ENCODE measurements around the gene THOC1.

Gene THOC1

GRCh38 chr18:261398-262073, 6.3 kb downstream of the THOC1 start:
- TF ChIP-seq CTCF (IDR thresholded peaks at IDR 0.05; ENCODE audit: low read depth, low read length) = no peak
- H3K4me3 ChIP-seq (replicated peaks in 1 of 2; ENCODE audit: low read depth in 2 of 2, low read length in 2 of 2) = no peak overlapping the region
- peak in 1 of 2 donors; percentile 6 for DNase-seq (ENCODE audit: low read depth in 2 of 2)

- DNase-seq (ENCODE audit: low read depth in 2 of 2) = no peak
- no peak overlapping the region for H3K4me3 ChIP-seq (replicated peaks in 1 of 2; ENCODE audit: low read depth in 2 of 2, low read length in 2 of 2)
- TF ChIP-seq CTCF (IDR thresholded peaks at IDR 0.05; ENCODE audit: low read depth, low read length) = no peak
These were observed 7.3 kb downstream of the THOC1 start for GRCh38 chr18:260547-260946.

GRCh38 chr18:255171-255570, 12.7 kb downstream of the THOC1 start:
- no peak for TF ChIP-seq CTCF (IDR thresholded peaks at IDR 0.05; ENCODE audit: low read depth, low read length)
- no peak for DNase-seq (ENCODE audit: low read depth in 2 of 2)
- H3K4me3 ChIP-seq (replicated peaks in 1 of 2; ENCODE audit: low read depth in 2 of 2, low read length in 2 of 2) = no peak overlapping the region

GRCh38 chr18:253121-253520, 14.7 kb downstream of the THOC1 start:
- no peak for TF ChIP-seq CTCF (IDR thresholded peaks at IDR 0.05; ENCODE audit: low read depth, low read length)
- no peak for DNase-seq (ENCODE audit: low read depth in 2 of 2)
- H3K4me3 ChIP-seq (replicated peaks in 1 of 2; ENCODE audit: low read depth in 2 of 2, low read length in 2 of 2) = no peak overlapping the region

GRCh38 chr18:251572-251971, 16.3 kb downstream of the THOC1 start:
- DNase-seq (ENCODE audit: low read depth in 2 of 2) = no peak
- TF ChIP-seq CTCF (IDR thresholded peaks at IDR 0.05; ENCODE audit: low read depth, low read length) = no peak
- H3K4me3 ChIP-seq (replicated peaks in 1 of 2; ENCODE audit: low read depth in 2 of 2, low read length in 2 of 2) = no peak overlapping the region

GRCh38 chr18:250685-251084, 17.2 kb downstream of the THOC1 start:
- DNase-seq (ENCODE audit: low read depth in 2 of 2) = peak in 1 of 2 donors; percentile 40
- TF ChIP-seq CTCF (IDR thresholded peaks at IDR 0.05; ENCODE audit: low read depth, low read length) = no peak
- H3K4me3 ChIP-seq (replicated peaks in 1 of 2; ENCODE audit: low read depth in 2 of 2, low read length in 2 of 2) = no peak overlapping the region

GRCh38 chr18:248053-248452, 19.8 kb downstream of the THOC1 start:
- TF ChIP-seq CTCF (IDR thresholded peaks at IDR 0.05; ENCODE audit: low read depth, low read length) = no peak
- H3K4me3 ChIP-seq (replicated peaks in 1 of 2; ENCODE audit: low read depth in 2 of 2, low read length in 2 of 2) = no peak overlapping the region
- DNase-seq (ENCODE audit: low read depth in 2 of 2) = no peak
